ENCODE measurements around the gene USP1.

USP1 gene

DNA sequence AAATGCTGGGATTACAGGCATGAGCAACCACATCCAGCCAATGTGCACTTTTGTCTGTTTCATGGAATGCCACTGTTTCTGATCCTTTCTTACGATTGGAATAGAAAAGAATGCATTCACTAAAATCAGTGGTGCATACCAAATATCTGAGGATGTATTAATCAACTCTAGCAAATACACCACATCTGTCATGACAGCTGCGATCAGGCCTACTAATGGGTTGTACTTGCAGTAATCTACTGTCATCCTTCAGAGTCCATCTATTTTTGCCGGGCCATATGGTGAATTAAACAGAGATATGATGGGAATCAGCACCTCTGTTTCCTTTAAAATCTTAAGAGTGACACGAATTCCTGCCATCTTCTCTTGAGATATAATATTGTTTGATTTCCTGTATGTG, 8.5 kb upstream of the USP1 start:
- DNase-seq = no peak

DNA sequence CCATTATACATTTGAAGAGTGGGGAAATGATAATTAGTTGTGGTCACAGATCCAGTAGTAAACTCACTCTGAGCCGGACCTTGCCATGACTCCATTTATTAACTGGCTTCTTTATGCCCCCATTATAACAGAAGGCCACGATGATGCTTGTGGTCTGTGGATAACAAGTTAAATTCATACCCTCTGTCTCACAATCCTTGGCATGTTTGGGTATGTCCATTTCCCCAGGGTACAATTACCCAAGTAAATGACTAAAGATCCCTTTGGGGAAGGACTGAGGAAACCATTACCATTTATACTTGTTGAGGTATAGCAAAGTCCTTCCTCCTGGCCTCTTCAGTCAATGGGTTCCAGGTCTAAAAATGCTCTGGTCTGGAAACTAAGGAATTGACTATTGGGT, 7.3 kb upstream of the USP1 start:
- DNase-seq = no peak

DNA sequence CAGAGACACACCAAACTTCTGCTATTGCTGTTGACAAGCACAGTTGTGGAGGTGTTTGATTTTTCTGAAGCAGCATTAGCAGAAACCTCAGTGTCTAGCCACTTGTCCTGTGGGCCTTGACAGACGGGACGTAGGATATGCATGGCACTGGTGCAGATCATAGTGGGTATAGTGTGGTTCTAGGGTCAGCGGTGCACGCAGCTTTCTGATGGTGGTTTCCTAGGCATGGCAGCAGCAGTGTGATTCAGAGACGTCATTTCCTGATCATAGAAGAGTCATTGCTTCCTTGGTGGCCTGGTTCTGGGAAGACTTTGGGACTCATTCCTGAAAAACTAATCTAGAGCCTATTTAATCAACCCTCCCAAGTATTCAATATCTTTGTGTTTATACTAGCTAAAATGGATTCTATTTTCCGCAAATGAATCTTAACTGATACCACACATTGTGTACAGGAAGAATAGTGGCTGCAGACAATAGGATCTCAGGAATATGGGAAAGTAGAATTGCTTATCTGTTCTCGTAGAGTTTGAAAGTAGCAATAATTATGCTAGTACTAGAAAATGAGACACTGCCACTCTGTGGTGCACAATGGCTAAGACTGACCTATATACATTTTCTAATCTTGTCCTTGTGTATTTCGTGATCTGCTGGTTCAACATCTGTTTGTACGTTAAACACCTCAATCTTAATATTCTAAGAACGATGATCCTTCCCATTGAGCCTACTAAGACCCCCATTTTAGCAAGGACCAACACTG, 2.8 kb upstream of the USP1 start:
- no peak for DNase-seq

DNA sequence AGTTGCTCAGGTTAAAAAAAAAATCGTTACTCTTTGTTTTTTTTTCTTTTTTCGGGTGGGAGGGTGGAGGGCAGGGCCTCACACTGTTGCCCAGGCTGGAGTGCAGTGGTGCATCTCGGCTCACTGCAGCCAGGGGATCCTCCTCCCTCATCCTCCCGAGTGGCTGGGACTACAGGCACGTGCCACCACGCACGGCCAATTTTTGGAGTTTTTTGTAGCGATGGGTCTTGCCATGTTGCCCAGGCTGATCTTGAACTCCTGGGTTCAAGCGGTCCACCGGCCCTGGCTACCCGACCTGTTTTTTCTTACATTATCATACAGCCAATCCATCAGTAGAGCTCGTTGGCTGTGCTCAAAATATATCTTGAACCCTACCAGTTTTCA, 2.2 kb upstream of the USP1 start:
- DNase-seq = no peak

DNA sequence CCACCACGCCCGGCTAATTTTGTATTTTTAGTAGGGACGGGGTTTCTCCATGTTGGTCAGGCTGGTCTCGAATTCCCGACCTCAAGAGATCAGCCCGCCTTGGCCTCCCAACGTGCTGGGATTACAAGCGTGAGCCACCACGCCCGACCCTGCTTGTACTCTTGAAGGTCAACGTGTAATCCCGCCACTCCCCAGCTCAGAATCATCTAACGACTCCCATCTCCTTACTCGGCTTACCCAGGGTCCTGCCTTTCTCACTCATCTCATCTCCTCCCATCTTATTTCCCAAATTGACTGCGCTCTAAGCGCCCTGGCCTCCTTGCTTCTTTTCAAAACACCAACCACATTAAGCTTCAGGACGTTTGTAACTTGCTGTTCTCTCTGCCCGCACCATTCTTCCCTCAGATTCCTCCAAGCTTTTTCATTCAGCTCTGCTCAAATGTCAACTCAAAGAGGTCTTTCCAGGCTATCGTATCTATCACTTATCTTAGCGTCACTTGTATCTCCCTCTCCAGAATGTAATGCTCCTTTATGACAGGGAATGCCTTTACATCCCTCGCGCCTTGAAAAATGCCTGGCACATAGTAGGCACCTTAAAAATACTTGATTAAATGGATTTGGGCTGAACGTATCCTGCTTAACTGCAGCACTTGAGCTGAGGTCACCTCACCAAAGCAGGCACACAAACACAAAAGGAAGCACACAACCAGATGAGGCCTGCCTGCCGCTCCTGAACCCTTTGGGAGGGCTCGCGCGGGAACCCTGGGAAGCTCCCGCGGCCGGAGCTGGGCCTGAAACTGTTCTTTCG, 1.4 kb upstream of the USP1 start:
- no peak for DNase-seq

DNA sequence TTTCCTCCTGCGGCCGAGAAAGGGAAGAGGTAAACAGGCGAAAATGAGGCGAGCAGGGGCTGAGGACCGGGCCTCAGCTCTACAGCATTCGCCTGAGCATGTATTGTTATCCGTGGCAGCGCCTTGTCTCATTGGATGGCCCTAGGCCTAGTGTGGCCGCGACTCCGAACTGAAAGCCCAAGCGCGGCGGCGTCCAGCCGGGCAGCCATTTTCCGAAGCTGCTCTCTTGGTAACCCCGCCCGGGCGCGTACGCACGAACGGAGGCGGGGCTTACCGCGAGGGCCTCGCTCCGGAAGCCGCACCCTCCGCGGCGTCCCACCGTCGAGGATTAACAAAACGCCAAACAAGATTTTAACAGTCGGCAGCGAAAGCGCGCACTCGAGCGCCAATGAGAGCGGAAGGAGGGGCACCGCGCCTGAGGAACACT, 797 bp upstream of the USP1 start:
- no peak for DNase-seq

DNA sequence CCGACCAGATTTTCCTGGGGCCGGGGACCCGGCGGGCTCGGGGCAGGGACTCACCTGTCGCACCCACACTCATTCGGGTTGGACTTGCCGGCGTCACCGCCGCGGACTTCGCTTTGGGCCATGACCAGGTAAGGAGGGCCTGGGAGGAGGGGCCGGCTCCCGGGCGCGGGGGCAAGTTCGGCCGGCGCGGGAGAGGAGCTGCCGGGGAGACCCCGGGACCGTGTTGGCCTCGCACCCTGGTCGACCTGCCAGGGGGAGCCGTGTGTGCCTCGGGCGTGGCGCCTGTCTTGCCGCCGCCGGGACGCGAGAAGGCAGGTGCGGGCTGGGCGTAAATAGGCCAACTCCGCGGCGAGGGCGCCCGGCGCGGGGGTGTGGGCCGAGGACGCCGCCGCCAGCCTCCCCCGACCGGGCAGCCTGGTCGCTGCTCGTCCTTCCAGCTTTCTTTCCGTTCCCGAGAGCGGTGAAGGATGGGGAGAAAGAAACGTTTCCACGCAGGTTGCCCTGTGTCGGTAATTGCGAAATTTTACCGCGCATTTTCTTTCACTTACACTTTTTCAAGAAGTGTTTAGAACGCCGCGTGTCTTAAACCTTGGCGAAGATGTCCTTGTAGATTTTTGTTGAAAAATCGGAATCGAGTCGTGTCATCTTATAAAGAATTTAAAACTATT, 558 bp downstream of the USP1 start:
- no peak for DNase-seq

DNA sequence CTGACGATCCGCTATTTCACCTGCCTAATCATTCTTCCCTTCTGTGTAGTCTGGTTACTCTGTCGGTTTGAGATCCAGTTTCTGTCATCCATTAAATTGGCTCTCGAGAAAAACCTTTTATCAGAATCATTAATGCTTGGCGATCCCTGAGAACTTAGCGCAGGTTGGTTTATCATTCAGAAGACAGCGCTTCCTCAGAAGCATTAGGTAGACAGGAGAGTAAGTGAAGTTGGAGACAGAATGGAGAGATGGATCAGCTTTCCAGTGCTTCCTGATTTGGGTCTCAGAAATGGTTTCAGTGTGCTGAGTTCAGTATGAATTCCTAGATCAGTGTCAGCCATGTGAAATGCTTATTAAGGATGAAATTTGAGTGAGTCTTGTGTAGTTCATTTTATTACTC, 1.3 kb downstream of the USP1 start:
- peak; percentile 41 for DNase-seq

DNA sequence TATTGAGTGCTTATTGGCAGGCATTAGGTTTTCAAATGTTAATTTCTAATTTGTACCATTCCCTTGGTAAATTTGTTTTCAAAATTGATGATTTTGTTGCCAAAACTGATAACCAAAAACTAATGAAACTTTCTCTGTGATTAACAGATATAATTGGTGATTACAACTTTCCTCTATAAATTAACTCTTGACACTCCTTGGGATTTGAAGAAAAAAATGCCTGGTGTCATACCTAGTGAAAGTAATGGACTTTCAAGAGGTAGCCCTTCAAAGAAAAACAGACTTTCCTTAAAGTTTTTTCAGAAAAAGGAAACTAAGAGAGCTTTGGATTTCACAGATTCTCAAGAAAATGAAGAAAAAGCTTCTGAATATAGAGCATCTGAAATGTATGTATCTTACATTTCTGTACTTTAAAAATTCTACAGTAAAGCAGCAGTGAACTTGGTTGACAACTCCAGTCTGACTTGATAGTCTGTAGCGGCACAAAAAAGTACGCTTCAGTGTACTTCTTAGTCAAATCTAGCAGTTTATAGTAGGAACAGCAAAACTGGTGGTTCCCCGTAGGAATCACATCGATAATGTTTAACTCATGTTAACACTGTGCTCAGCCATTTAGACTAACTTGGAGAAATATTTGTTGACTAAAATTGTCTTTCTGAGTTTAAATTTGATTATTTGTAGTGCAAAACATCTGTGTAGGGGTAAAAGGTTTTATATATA, 3.0 kb downstream of the USP1 start:
- no peak for DNase-seq

DNA sequence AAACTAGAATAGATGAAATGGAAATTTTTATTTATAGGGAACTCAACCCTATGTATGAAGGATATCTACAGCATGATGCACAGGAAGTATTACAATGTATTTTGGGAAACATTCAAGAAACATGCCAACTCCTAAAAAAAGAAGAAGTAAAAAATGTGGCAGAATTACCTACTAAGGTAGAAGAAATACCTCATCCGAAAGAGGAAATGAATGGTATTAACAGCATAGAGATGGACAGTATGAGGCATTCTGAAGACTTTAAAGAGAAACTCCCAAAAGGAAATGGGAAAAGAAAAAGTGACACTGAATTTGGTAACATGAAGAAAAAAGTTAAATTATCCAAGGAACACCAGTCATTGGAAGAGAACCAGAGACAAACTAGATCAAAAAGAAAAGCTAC, 7.9 kb downstream of the USP1 start:
- no peak for DNase-seq

DNA sequence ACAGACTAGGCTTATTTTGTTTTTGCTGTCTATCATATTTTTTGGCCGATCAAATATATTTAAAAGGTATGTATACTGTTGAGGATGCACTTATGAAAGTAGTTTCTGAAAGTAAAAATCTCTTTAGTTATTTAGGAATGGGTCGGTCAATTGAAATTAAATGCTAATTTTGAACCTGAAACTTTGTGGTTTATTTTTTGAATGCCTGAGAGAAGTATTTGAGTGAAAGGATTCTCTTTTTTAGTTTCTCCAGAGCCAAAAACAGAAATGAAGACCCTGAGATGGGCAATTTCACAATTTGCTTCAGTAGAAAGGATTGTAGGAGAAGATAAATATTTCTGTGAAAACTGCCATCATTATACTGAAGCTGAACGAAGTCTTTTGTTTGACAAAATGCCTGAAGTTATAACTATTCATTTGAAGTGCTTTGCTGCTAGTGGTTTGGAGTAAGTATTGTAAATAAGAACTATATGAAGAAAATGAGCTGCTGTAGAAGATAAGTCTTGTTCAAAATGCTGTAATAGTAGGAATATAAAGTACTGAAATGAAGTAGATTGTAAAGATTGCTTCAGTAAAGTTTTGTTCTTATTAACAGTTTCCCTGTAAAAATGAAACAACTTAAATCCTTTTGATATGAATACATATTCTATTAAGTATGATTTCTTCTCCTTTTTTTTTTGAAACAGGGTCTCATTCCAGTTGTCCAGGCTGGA, 11.5 kb downstream of the USP1 start:
- no peak for DNase-seq

DNA sequence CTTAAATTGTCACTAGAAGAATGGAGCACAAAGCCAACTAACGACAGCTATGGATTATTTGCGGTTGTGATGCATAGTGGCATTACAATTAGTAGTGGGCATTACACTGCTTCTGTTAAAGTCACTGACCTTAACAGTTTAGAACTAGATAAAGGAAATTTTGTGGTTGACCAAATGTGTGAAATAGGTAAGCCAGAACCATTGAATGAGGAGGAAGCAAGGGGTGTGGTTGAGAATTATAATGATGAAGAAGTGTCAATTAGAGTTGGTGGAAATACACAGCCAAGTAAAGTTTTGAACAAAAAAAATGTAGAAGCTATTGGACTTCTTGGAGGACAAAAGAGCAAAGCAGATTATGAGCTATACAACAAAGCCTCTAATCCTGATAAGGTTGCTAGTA, 13.5 kb downstream of the USP1 start:
- no peak for DNase-seq

DNA sequence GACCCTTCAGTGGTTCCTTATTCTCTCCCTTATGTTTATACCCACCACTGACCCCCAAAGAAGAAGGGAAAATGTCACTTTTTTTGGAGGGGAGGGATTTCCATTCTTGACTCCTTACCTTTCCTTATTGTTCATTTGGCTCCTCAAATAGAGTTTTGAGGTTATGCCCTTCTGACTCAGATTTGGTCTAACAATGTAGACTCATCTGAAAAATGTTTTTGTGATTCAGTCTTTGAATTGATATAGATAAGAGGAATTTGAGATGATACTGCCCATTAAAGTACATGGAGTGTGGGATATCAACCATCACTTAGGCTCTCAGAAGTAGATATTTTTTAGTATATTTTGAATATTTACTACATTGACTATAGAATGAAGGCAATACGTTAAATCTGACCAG, 16.1 kb downstream of the USP1 start:
- peak; percentile 64 for DNase-seq

DNA sequence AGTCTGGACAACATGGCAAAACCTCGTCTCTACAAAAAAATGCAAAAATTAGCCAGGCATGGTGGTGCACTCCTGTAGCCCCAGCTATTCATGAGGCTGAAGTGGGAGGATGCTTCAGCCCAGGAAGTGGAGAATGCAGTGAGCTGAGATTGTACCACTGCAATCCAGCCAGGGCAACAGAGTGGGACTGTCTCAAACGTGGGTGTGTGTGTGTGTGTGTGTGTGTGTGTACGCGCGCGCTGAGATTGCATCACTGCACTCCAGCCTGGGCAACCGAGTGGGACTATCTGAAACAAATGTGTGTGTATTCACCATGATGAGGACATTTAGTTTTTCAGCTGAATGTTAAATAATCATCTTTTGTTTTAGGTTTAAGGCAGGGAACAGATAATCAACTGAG, 21.1 kb downstream of the USP1 start:
- DNase-seq = no peak

DNA sequence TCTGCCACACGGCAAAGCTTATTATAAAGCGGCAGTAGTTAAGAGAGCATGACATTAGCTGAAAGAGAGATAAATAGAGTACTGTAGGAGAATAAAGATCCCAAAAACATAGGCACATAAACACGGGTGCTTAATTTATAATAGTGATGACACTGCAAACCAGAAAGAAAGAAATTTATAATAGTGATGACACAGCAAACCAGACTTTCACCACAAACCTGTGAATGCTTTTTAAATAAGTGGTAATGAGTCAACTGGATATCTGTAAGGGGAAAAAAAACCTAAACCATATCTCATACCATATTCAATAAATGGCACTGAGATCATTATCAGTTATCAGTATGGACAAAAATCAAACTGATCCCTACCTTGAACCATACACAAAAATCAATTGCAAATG, 25.5 kb downstream of the USP1 start:
- DNase-seq = no peak

DNA sequence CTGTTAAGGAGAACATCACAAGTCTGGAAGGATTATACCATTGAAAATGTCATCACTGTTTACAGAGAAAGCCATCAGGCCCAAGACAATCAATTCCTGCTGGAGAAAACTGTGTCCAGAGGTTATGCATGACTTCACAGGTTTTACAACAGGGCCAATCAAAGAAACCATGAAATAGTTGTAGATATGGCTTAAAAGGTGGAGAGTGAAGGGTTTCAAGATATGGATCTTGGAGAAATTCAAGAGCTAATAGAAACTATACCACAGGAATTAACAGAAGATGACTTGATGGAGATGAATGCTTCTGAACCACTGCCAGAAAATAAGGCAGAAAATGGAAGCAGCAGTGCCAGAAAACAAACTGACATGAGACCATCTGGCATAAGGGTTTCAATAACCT, 30.2 kb downstream of the USP1 start:
- peak; percentile 12 for DNase-seq

DNA sequence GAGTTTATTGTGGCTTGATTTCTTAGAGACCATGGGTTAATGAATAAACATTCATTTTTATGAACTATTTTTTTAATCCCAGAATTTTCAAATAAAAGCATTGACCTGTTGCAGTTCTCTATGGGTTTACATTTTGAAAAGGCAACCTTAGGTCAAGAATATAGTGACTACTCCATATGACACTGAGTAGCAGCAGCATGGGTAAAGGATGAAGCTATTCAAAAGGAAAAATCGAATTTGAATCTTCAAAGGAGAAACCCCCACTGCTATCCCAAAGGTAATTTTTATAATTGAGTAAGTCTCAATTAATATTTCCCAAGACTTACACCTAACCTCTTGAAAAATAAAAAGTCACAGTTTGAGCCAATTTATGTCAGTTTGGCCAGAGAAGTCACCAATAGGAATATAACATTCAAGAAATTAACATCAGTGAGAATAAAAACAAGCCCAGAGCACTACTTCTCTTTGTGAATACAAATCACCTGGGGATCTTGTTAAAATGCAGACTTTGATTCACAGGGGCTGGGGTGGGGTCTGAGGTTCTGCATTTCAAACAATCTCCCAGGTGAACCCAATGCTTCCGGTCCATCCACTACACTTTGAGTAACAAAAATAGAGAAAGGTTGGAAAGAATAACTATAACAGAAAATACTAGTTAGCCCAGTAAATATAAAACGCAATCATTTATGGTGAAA, 39.8 kb downstream of the USP1 start:
- DNase-seq = no peak

DNA sequence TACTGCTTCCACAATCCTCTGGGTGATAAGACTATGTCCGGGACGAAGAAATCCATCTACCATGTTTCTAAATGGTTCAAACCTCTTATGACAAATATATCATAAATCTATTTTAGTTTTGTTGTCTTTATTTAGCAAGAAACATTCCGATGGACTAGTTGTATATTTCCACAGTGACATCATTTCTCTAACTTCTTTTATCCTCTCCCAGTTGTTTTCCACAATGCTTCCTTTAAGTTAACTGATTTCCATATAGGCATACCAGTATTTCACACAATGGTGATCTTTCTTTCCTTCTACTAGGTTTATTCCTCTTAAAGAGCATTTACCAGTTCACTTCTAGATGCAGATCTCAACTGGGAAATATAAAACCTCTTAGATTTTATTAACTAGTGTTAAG, 44.8 kb downstream of the USP1 start:
- no peak for DNase-seq

DNA sequence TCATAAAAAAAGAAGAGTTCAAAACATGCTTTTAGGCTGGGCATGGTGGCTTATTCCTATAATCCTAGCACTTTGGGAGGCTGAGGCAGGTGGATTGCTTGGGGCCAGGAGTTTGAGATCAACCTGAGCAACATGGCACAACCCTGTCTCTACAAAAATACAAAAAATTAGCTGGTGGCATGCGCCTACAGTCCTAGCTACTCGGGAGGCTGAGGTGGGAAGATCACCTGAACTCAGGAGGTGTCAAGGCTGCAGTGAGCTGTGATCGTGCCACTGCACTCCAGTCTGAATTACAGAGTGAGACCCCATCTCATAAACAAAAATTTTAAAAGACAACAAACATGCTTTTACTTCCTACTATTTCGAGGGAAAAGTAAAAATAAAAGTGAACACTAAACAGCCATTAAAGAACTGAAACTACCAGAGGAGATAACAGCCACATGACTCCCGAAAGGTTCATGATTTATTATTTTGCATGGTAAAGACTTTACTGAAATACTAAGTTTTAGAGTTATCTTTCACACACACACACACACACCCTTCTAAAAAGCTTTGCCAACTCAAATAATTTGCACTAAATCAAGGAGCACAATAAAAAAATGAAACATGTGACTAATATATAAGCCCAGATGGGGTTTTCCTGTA, 48.1 kb downstream of the USP1 start:
- DNase-seq = no peak

DNA sequence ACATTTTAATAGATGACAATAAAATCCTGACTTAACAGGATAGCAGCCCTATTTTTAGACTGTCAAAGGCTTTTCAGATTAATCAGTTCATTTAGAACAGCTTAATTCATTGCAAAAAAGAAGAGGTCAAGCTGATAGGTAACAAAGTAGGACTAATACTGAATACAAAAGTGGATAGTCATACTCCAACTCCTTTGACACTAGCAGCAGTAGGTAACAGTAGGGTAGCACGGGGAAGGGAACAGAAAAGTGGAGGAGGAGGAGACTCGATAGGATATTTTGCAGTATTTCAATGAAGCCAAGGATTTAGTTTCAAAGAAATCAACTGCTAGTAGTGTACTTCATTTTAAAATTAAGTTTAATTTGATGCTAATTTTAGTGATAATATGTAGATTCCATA, 51.1 kb downstream of the USP1 start:
- no peak for DNase-seq

DNA sequence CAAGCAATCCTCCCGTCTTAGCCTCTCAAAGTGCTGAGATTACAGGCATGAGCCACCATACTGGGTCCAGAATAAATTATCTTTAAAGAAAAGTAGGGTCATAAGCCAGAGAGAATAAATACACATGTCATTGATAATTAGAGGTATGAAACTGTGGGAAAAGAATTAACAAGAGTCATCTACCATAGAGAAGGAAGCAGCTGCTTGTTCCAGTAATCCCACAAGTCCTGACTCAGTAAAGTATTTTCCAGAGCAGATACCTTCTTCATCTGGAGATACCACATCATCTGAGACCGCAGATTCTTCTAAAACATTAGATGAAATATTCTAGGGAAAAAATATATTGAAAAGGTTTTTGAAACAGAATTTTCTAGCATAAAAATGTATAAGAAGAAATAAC, 55.7 kb downstream of the USP1 start:
- no peak for DNase-seq

DNA sequence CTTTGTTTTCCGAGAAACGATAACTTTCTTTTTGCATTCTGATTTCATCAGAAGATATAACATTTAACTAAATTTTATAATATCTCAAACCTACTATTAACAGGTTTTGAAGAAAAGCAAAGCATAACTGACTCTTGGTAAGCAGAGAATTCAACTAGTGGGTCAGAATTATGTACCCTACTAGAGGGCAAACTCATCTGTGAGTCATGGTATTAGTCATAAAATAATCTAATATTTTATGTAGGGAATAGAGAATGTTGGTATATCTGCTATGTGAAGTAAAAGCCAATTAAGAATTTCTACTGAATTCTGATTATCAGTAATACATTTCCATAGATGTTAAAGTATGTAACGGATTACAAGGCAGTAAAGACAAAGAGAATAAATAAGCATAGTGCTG, 56.8 kb downstream of the USP1 start:
- peak; percentile 38 for DNase-seq
